ENCODE measurements around the gene TTLL9.
"Not testable (repeated sequence)": the region's sequence is repeated elsewhere in the genome, so short reads cannot be mapped to it uniquely, and the experiment has no call there.

The TTLL9 gene

GRCh38 chr20:31869942-31870725 is at the start of gene TTLL9, which contains the start of gene DUSP15:
Gene TTLL9, plus strand, starts transcription at chr20:31870634. Its CDS starts 493 bp downstream, at chr20:31871127.
Gene DUSP15, minus strand, starts transcription at chr20:31870527. Its CDS starts 190 bp downstream, at chr20:31870337.
- no peak for DNase-seq

DNA sequence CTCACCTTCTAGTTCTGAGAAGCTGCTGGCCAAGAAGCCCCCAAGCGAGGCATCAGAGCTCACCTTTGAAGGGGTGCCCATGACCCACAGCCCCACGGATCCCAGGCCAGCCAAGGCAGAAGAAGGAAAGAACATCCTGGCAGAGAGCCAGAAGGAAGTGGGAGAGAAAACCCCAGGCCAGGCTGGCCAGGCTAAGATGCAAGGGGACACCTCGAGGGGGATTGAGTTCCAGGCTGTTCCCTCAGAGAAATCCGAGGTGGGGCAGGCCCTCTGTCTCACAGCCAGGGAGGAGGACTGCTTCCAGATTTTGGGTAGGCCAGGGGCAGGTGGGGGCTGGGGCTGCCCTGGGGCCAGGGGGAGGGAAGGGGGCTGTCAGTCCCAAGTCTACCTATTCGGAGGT is 49.0 kb upstream of the TTLL9 start:
- no peak for DNase-seq

DNA sequence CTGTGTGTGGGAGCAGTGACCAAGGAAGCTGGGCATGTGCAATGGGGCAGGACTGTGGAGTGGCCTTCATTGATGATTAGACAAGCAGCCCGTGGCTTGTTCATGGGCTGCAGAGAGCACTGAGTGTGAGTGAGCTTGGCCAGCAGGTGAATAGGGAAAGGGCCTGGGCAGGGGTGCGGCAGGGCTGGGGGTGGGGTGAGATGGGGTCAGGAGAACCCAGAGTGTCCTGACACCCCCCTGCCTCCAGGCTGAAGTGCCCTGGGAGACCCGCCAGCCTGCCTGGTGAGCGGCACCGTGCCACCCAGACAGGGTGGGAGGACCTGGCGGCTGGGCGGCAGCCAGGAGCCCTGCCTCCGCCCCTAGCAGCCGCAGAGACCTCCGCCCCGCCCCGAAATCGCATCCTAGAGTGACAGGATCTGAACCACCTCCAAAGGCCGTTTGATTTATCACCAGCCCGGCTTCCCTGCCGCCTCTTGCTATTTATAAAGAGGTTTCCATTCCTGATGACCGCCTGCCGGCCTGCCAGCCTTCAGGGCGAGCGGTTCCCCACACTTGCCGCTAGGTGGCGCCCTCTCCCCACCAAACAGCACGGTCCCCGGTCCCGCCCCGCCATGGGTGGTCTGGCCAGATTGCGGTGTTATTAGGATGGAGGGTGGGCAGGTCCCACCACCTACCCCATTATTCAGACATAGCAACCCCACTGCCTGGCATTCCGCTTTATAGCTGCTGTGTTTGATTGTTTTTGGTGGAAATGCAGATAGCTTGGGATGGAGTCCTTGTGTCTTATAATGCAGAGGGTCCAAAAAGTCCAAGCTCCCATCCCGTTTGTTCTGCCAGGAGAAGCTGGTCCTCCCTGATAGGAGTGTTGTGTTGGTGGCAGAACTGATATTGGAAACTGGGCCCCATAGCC is 47.8 kb upstream of the TTLL9 start:
- peak; percentile 65 for DNase-seq

GRCh38 chr20:31823360-31824124 is 46.9 kb upstream of the TTLL9 start:
- no peak for DNase-seq

DNA sequence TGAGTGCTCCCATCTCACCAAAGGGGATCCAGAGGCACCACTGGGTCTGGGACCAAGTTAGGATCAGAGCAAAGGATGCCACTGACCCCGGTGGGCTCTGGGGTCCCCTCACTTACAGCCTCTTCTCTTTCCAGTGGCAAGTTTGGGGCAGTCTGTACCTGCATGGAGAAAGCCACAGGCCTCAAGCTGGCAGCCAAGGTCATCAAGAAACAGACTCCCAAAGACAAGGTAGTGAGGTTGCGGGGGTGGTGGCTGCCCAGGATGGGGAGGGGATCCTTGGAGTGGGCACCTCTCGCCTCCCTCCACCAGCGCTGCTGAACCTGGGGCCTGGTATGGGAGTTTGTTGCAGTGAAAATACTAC is 46.3 kb upstream of the TTLL9 start:
- DNase-seq = no peak

GRCh38 chr20:31824554-31825313 is 45.7 kb upstream of the TTLL9 start:
- no peak for DNase-seq

- DNase-seq = no peak
Measured at GRCh38 chr20:31826074-31826473, 44.4 kb upstream of the TTLL9 start.

- DNase-seq = no peak
Measured at GRCh38 chr20:31827059-31827458, 43.4 kb upstream of the TTLL9 start.

DNA sequence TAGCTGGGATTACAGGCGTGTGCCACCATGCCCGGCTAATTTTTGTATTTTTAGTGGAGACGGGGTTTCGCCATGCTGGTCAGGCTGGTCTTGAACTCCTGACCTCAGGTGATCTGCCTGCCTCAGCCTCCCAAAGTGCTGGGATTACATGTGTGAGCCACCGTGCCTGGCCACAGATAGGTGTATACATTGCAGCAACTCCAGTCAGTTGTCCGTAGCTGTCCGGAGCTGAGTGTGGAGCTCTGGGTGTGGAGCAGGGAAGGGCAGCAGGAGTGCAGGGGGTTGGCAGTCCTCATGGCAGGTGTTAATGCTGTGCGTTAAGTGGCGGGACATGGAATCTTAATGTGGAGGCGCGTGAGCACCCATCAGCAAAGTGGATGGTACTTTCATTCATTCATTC is 42.4 kb upstream of the TTLL9 start:
- not testable (repeated sequence) for DNase-seq

DNA sequence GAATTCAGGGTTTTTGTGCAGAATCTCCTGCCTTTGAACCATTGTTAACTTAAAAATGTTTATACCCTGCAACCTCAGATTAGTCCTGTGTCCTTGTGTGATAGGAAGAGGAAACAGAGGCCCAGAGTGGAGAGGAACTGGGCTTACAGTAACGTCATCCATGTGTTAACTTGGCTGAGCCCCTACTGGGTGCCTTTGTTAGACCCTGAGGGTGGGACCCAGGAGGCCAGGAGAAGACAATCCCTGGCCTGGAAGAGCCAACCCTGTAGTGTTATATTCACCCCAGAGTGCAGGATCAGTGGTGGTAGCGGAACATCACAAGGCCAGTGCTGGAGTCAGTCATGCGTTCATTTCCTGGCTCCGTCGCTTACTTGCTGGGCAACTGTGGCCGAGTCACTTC is 40.7 kb upstream of the TTLL9 start:
- no peak for DNase-seq

DNA sequence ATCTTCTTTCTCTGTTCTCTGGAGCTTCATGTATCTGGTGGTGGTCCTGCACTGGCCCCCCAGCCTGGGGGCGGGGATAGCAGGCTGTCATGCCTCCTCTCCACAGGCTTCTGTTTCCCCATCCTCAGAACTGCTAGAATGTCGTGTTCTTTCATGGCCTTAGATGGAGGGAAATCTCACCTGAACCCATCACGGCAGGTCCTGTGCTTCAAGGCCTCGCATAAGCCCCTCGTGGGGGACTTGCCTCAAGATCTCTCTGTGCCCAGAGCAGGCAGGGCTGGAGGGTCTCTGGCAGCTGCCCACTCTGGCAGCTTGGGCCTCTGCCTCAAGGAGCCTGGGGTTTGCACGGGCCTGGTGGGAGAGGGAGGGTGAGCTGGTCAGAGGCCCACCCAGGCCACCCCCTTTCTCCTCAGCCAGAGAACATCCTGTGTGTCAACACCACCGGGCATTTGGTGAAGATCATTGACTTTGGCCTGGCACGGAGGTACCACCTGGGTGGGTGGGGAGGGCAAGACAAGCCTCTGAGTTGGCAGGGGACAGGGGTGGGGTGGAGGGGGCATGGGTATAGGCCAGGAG is 39.9 kb upstream of the TTLL9 start:
- no peak for DNase-seq

DNA sequence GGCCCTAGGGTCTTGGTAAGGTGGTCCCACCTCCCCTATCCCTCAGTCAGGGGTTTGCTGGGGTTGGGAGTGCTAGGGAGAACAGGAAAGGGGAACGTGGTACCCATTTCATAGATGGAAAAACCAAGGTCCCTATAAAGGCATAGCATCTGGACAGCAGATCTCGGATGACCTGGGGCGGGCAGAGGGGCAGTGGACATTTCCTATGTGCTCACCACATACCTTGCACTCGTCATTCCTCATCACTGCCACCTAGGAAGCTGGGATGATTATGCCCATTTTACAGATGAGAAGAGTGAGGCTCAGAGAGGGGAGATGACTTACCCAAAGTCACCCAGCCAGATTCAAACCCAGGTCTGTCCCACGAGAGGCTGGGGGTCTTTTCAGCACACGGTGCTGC is 39.2 kb upstream of the TTLL9 start:
- DNase-seq = no peak

DNA sequence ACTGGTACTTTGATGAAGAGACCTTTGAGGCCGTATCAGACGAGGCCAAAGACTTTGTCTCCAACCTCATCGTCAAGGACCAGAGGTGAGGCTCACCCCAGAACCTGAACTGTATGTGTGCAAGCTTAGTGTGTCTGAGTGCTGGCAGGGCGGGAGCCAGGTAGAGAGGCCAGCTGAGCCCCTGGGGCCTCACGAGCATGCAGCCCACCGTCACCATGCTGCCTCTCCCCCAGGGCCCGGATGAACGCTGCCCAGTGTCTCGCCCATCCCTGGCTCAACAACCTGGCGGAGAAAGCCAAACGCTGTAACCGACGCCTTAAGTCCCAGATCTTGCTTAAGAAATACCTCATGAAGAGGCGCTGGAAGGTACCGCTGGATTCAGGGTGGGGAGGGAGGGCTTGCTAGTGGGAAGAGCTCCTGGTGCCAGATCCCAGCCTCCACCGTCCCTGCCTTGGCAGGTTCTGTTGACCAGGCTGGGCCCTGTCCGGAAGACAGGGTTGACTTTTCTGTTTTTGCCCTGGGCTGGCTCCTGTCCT is 38.6 kb upstream of the TTLL9 start:
- no peak for DNase-seq

DNA sequence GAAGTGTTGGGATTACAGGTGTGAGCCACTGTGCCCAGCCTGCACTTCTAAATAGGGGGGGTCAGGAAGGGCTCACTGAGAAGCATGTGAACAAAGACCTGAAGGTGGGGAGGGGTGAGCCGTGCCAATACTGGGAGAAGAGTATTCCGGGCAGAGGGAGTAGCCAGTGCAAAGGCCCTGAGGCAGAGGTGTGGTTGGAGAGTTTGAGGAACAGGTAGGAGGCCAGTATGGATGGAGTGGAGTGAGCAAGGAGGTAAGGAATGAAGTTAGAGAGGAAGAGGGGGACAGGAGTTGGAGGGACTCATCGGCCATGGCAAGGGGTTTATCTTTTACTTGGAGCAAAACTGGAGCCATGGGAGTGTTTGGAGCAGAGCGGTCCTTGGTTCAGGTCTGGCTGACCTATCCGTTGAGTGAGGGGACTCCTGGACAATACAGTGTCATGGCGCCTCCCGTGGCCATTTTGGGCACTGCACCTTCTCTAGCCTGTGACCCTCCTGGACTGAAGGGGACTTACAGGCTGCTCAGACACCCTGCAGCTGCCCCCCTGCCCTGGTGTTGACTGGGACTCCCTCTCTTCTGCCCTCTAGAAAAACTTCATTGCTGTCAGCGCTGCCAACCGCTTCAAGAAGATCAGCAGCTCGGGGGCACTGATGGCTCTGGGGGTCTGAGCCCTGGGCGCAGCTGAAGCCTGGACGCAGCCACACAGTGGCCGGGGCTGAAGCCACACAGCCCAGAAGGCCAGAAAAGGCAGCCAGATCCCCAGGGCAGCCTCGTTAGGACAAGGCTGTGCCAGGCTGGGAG is 37.1 kb upstream of the TTLL9 start:
- DNase-seq = peak; percentile 23

DNA sequence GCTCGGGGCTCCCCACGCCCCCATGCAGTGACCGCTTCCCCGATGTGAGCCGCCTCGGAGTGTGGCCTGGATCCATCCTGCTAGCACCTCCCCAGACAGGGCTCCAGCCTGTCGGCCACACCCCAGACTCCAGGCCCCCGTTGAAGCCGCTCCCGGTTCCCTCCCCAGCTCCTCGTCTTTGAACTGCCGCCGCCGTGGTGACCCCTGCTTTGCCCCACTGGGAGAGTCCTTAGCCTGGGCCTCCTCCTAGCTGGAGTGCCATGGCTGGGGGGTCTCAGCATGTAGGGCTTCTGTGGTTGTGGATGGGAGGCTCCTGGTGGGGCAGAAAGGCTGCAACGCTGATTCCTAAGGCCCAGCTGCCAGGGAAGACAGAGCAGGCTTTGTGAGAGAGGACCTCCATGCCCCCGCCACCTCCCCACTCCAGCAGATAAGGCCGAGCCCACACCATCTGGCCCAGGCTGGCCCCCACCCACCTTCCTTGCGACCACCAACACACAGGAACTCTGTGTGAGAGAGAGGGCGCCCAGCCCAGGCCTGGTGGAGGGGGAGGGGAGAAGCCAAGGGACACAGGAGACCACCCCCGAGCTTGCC is 36.4 kb upstream of the TTLL9 start:
- DNase-seq = no peak

- DNase-seq = no peak
Measured at GRCh38 chr20:31835554-31835953, 34.9 kb upstream of the TTLL9 start.

- DNase-seq = no peak
Measured at GRCh38 chr20:31835977-31836852, 34.2 kb upstream of the TTLL9 start.

DNA sequence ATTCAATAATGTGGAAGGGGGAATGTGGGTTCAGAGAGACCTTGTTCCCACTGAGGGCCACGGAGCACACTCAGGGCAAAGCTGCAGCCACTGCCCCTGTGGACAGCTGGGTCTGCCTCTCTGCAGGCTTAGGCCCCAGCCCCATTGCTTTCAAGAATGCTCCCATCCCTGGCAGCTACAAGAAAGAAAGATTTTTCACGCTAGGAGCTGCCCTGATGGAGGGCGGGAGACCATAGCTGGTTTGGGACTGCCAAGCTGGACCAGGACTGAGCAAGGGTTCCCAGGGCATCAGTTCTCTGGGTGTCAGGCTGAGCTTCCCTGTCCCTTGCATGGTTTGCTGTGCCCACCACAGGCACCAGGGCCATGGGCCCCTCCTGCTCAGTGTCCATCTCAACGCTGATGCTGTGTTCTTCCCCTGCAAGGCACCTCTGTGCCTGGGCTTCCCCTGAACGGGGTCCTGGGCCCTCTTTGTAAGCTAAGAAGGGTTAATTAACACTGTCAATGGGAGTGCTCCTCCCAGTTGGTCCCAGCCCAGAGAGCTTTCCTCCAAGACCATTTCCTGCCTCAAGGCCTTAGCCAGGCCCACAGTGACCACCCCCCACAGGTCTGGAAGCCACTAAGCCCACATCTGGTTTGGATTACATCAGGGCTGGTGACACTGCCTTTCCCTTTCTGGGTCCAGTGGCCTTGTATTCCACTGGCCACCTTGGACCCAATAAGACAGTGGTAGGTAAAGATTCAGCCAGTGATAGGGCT is 33.4 kb upstream of the TTLL9 start:
- no peak for DNase-seq
